T-helper 22 cell (primary cell): Measurements from ENCODE around the gene GARIN5B.
"Not testable (repeated sequence)": the region's sequence is repeated elsewhere in the genome, so short reads cannot be mapped to it uniquely, and the experiment has no call there.

Source experiments
- DNase-seq: peaks from one replicate; pipeline ENCODE4 v3.0.0-alpha.2; 2020; ENCODE audit warnings: low read depth

Gene GARIN5B

GRCh38 chr19:55348317-55349034 is 14.6 kb downstream of the GARIN5B start:
- DNase-seq, result no peak

GRCh38 chr19:55347442-55348009 is 15.5 kb downstream of the GARIN5B start:
- DNase-seq, result no peak

- no peak for DNase-seq
Measured at GRCh38 chr19:55346725-55347441, 16.2 kb downstream of the GARIN5B start.

GRCh38 chr19:55345818-55346724 is 17.0 kb downstream of the GARIN5B start:
- no peak for DNase-seq

GRCh38 chr19:55345101-55345817 is 17.8 kb downstream of the GARIN5B start:
- DNase-seq, result no peak

- DNase-seq, result no peak
Measured at GRCh38 chr19:55344444-55344843, 18.6 kb downstream of the GARIN5B start.

- DNase-seq, result no peak
Measured at GRCh38 chr19:55341595-55342531, 21.2 kb downstream of the GARIN5B start.

GRCh38 chr19:55341171-55341588 is 21.9 kb downstream of the GARIN5B start:
- peak; percentile 40 for DNase-seq

GRCh38 chr19:55340784-55341147 is 22.3 kb downstream of the GARIN5B start:
- DNase-seq, result no peak

GRCh38 chr19:55339889-55340783 is 22.9 kb downstream of the GARIN5B start:
- no peak for DNase-seq

- DNase-seq, result peak; percentile 100
Measured at GRCh38 chr19:55339105-55339888, 23.8 kb downstream of the GARIN5B start, which contains the start of gene KMT5C. TSS of gene KMT5C (plus strand) at chr19:55339876. CDS start at chr19:55341937, 2,061 bp downstream.

GRCh38 chr19:55336101-55336500 is 27.0 kb downstream of the GARIN5B start:
- DNase-seq, result no peak

- DNase-seq, result no peak
Measured at GRCh38 chr19:55333870-55334269, 29.2 kb downstream of the GARIN5B start.

- DNase-seq, result not testable (repeated sequence)
Measured at GRCh38 chr19:55329791-55330190, 33.3 kb downstream of the GARIN5B start.

- DNase-seq, result not testable (repeated sequence)
Measured at GRCh38 chr19:55328774-55329318, 34.2 kb downstream of the GARIN5B start.

GRCh38 chr19:55325172-55325571 is 37.9 kb downstream of the GARIN5B start, which contains the start of gene TMEM150B:
TSS of gene TMEM150B (minus strand) at chr19:55325341. CDS start at chr19:55321036, 4,305 bp downstream.
- DNase-seq, result no peak

GRCh38 chr19:55324662-55325061 is 38.4 kb downstream of the GARIN5B start:
- no peak for DNase-seq
